Suppressor macrophage (primary cell): ENCODE measurements around the gene SLC25A3.
"Not testable (repeated sequence)": the region's sequence is repeated elsewhere in the genome, so short reads cannot be mapped to it uniquely, and the experiment has no call there.

Experiments
- DNase-seq, 4 experiments: peaks; one replicate each; pipeline ENCODE4 v3.0.0-alpha.2; 2020 to 2022

The SLC25A3 gene

DNA sequence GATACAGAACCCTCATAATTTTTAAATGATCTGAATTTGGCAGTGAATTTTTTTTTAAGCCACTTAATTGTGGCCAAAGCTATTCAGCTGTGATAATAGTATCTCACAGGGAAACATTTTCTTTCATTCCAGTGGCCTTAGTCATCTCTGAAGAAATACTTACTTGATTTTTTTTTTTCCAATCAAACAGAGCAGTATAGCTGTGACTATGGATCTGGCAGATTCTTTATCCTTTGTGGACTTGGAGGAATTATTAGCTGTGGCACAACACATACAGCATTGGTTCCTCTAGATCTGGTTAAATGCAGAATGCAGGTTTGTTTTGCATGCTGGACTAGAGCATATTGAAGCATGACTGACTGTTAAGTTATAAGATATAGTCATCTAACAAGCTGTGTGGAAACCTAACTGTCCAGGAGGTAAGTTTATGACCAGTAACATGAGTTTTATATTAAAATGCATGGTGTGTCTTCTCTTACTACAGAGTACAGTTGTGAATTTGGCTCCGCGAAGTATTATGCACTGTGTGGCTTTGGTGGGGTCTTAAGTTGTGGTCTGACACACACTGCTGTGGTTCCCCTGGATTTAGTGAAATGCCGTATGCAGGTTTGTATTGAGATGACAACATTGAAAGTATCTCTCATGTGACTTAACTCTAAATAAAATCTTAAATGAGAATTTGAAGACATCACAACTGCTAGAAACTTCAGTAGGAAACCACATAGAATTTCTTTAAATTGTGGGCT is 1.9 kb downstream of the SLC25A3 start:
- no peak for DNase-seq

GRCh38 chr12:98597313-98597712 is 3.8 kb downstream of the SLC25A3 start:
- DNase-seq, result not testable (repeated sequence)

GRCh38 chr12:98601924-98602323 is 8.4 kb downstream of the SLC25A3 start:
- no peak for DNase-seq

GRCh38 chr12:98606359-98606988 is 13.0 kb downstream of the SLC25A3 start:
- peak in 3 of 4 experiments; percentile 13 to 66 (median 61) for DNase-seq

DNA sequence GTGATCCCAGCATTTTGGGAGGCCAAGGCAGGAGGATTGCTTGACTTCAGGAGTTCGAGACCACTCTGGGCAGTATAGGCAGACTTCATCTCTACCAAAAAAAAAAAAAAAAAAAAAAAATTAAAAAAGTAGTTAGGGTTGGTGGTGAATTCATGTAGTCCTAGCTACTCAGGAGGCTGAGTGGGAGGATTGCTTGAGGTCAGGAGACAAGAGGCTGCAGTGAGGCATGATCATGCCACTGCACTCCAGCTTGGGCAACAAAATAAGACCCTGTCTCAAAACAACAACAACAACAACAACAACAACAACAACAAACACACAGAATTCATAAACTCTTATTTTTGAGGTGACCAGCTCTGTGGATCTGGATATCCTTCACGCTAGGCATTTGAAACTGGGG is 17.1 kb downstream of the SLC25A3 start:
- peak in 3 of 4 experiments; percentile 57 to 76 (median 72) for DNase-seq

- peak; percentile 44 to 67 (median 60) for DNase-seq
Observed at GRCh38 chr12:98612696-98613334, 19.3 kb downstream of the SLC25A3 start.

- peak; percentile 38 to 93 (median 76) for DNase-seq
Observed at GRCh38 chr12:98618952-98619351, 25.5 kb downstream of the SLC25A3 start.

GRCh38 chr12:98635657-98636323 is 42.3 kb downstream of the SLC25A3 start:
- DNase-seq, result no peak

DNA sequence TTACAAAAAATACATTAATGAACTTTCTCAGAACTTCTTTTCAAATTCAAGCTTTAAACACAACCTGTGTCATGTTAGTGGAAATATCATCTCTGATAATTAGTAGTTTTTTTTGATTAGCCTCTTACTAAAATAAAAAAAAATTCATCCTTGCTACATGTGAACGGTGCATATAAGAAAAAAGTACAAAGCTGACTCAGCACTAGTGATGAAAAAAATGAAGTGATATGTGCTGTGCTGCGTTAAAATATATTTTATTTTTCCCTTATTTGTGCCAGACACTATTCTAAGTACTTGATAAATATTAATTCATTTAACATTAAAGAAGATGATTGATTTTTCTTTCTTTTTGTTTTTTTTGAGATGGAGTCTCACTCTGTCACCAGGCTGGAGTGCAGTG is 43.6 kb downstream of the SLC25A3 start:
- no peak for DNase-seq

DNA sequence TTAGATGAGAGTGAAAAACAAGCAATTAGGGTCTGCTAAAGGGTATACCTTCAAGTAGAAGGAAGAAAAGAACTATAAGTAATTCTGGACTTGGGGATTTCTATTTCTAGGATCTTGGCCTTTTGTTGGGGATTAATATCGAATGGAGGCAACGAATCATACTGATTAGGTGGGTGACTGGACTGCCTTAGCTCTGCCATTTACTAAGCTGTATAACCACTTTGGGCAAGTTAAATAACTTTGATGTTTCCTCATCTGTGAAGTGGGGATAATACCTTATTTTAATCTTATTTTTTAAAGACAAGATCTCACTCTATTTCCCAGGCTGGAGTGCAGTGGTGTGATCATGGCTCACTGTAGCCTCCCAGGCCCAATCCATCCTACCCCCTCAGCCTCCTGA is 44.5 kb downstream of the SLC25A3 start:
- DNase-seq, result no peak

GRCh38 chr12:98639491-98639890 is 46.0 kb downstream of the SLC25A3 start:
- DNase-seq, result no peak

GRCh38 chr12:98642801-98643200 is 49.3 kb downstream of the SLC25A3 start:
- DNase-seq, result not testable (repeated sequence)

DNA sequence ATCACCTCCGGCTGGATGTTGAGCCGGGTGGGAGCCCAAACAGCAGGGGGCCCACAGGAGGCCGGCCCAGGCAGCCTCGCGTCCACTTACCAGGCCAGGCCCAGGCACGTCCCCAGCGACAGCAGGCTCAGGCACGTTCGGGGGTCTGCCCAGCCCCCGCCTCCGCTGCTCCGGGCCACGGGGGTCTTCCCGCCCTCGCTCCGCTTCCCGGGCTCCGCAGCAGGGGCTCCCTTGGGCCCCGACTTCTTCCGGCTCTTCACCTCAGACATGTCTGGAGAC is 50.9 kb downstream of the SLC25A3 start:
- DNase-seq, result no peak

DNA sequence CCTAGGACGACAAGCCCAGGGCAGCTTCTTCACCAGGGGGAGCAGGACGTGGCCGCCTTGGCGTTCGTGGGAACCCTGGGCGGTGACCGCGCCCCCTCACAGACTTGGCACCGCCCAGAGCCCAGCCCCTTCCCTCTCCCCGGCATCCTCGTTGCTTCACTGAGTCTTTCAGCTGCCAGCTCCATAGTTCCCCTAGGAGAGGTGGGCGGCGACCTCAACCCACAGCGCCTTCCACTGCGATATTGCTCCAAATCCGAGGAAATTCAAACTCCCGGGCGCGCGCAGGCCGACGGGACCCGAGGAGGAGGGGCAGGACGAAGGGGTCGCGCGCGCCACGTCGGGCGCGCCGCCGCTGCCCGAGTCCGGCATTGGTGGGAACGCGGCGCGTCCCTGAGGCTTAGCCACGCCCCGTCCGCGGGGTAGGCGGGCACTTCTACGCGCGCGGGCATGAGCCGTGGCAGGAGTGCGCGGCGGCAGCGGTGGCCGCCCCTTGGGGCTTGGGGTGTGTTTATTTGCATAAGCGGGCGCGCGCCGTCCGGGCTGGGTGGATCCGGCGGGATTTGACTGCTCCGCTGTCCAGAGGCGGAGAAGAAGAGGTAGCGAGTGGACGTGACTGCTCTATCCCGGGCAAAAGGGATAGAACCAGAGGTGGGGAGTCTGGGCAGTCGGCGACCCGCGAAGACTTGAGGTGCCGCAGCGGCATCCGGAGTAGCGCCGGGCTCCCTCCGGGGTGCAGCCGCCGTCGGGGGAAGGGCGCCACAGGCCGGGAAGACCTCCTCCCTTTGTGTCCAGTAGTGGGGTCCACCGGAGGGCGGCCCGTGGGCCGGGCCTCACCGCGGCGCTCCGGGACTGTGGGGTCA is 51.5 kb downstream of the SLC25A3 start, which contains the start of the genes APAF1 and IKBIP:
Gene APAF1, plus strand, starts transcription at position 579 of the 860 bp plus-strand sequence. CDS start 3,070 bp downstream, outside the sequence.
Gene IKBIP, minus strand, starts transcription at position 77 of the 860 bp plus-strand sequence. CDS start 87 bp downstream, outside the sequence.
- peak; percentile 98 to 100 (median 99) for DNase-seq

- DNase-seq, result peak; percentile 43 to 57 (median 50)
Observed at GRCh38 chr12:98645572-98646067, 52.1 kb downstream of the SLC25A3 start.

DNA sequence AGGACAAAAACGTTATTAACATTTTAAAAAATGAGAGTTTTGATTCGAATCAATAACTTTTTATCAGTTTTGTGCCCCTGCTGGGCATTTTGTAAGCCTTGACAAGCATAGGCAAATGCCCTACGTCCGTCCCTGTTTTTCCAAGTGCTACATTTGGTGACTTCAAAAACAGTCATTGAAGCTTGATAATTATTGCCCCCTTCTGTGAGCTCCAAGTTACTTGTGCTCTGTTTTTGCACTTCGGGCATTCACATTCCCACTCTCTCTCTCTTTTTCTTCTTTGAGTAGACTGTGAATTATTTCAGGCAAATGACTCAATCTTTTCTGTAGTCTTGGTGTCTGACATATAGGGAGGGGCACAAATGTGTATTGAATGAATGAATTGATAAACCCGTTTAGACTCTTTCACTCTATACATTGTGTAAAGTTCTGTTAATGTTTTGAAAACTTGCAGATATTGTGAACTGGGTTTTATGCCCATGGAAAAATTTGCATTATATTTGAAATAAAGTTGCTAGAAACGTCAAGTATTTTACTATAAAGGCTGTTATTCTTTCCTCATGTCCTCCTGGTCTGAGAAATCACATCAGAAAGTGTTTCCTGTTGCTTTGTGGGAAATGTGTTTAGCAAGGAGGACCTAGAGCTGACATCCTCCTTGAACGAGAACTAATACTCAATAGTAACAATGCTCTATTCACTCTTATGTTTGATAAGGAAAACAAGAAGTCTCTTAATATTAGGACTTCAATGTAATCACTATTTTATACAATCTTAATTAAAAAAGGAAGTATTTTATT is 53.0 kb downstream of the SLC25A3 start:
- peak; percentile 11 to 48 (median 28) for DNase-seq

DNA sequence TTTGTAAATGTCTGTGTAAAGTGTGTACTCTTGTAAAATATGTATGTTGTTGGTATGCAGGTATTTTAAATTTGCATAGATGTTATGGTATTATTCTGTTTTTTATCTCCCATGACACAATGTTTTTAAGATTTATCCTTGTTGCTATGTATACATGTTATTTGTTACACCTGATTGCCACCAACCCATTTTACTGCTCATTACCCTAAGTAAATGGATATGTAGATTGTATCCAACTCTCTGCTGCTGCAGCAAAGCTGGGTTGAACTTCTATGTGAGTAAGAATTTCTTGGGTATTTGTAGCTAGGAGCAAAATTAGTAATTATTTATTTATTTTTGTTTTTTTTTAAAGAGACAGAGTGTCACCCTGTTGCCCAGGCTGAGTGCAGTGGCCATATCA is 57.8 kb downstream of the SLC25A3 start:
- no peak for DNase-seq

DNA sequence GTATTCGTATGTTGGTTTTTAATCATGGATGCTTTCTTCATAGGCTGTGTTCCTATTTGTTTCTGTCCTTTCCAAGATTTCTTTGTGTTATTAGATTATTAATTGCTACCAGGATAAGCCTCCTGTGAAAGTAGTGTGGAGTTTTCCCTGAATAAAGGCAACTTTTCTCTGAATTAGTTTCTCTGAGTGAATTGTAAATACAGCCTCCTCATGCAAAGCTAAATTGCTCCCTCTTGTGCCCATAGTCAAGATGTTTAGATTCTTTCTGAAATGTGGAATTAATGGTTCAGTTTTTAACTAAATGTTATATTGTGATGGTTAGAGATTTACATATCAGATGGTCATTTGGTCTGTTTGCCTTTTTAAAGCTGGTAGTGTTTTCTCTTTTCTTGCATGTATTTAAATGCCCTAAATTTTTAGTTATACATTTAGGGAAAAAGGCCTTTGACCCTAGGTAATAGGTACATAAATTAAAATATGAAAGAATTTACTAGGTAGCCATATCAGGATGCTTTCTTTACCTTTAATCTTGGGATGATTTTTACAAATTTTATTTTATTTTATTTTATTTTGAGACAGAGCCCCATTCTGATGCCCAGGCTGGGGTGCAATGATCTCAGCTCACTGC is 60.5 kb downstream of the SLC25A3 start:
- peak; percentile 62 to 87 (median 72) for DNase-seq
